Measurements from ENCODE around the gene COL28A1.
"Not testable (repeated sequence)": the region's sequence is repeated elsewhere in the genome, so short reads cannot be mapped to it uniquely, and the experiment has no call there.

COL28A1 gene

GRCh38 chr7:7516156-7516555 is 19.5 kb downstream of the COL28A1 start:
- DNase-seq, result no peak

- DNase-seq, result no peak
Observed at GRCh38 chr7:7512861-7513597, 22.6 kb downstream of the COL28A1 start.

- no peak for DNase-seq
Observed at GRCh38 chr7:7510794-7511193, 24.9 kb downstream of the COL28A1 start.

- no peak for DNase-seq
Observed at GRCh38 chr7:7505915-7506314, 29.8 kb downstream of the COL28A1 start.

- DNase-seq, result no peak
Observed at GRCh38 chr7:7504910-7505704, 30.6 kb downstream of the COL28A1 start.

GRCh38 chr7:7499892-7500291 is 35.8 kb downstream of the COL28A1 start:
- no peak for DNase-seq

- no peak for DNase-seq
Observed at GRCh38 chr7:7498856-7499255, 36.8 kb downstream of the COL28A1 start.

- DNase-seq, result no peak
Observed at GRCh38 chr7:7496311-7496710, 39.4 kb downstream of the COL28A1 start.

GRCh38 chr7:7495171-7495570 is 40.5 kb downstream of the COL28A1 start:
- DNase-seq, result no peak

- DNase-seq, result no peak
Observed at GRCh38 chr7:7491044-7491443, 44.6 kb downstream of the COL28A1 start.

- no peak for DNase-seq
Observed at GRCh38 chr7:7490003-7490402, 45.7 kb downstream of the COL28A1 start.

GRCh38 chr7:7489546-7489945 is 46.1 kb downstream of the COL28A1 start:
- DNase-seq, result no peak

- DNase-seq, result no peak
Observed at GRCh38 chr7:7486362-7486761, 49.3 kb downstream of the COL28A1 start.

GRCh38 chr7:7484072-7484471 is 51.6 kb downstream of the COL28A1 start:
- DNase-seq, result no peak

GRCh38 chr7:7481802-7482201 is 53.9 kb downstream of the COL28A1 start:
- no peak for DNase-seq

GRCh38 chr7:7479275-7479805 is 56.3 kb downstream of the COL28A1 start:
- DNase-seq, result no peak

GRCh38 chr7:7478569-7478968 is 57.1 kb downstream of the COL28A1 start:
- no peak for DNase-seq

GRCh38 chr7:7477641-7478040 is 58.0 kb downstream of the COL28A1 start:
- not testable (repeated sequence) for DNase-seq

- DNase-seq, result no peak
Observed at GRCh38 chr7:7476381-7476780, 59.3 kb downstream of the COL28A1 start.

GRCh38 chr7:7475601-7476000 is 60.1 kb downstream of the COL28A1 start:
- DNase-seq, result no peak

- no peak for DNase-seq
Observed at GRCh38 chr7:7474436-7474835, 61.2 kb downstream of the COL28A1 start.

- not testable (repeated sequence) for DNase-seq
Observed at GRCh38 chr7:7464991-7465765, 70.5 kb downstream of the COL28A1 start.

- DNase-seq, result no peak
Observed at GRCh38 chr7:7454000-7454399, 81.7 kb downstream of the COL28A1 start.

Measured in stimulated activated CD4-positive, alpha-beta T cell treated with anti-CD3 and anti-CD28 coated beads, Interleukin-12 subunit alpha, Interleukin-12 subunit beta, amount 100 ng/mL, for 4 hours (primary cell).